Measurements from ENCODE around the gene S100A12. TPM values are rescaled to one million over a fixed set of nuclear protein-coding genes. Genes with fewer than 3 reads are reported as not detected.

S100A12 gene
- total RNA-seq, 1 donor from 2014 or later: not detected

DNA sequence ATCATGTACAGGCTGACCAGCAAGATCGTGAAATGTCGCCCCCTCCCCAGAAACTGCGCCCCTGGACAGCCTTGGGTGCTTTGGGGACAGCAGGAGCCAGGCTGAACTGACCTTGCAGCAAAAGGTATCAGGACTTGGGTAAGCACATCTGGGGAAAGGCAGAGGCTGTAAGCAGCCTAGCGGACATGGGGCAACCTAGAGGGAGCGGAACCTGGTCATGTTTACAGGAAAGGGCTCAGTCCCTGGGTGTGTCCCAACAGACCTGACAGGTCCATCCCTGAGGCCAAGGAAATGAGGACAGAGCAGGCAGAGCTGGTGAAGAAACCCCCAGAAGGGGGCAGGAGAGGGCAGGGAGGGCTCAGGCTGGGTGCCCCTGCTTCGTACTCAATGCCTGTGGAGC, 18.5 kb upstream of the S100A12 start:
- Histone ChIP-seq H3K36me3 (ENCODE audit: control insufficient read depth, insufficient read depth, low read length) (no peaks in the 10 kb centered on the region), H3K4me3 (ENCODE audit: low read depth, low read length) (no peak overlapping the region), H3K27me3 (ENCODE audit: control insufficient read depth, insufficient read depth, low read length) (peaks cover 2% of the 10 kb centered on the region)
- TF ChIP-seq, protein P1, sequence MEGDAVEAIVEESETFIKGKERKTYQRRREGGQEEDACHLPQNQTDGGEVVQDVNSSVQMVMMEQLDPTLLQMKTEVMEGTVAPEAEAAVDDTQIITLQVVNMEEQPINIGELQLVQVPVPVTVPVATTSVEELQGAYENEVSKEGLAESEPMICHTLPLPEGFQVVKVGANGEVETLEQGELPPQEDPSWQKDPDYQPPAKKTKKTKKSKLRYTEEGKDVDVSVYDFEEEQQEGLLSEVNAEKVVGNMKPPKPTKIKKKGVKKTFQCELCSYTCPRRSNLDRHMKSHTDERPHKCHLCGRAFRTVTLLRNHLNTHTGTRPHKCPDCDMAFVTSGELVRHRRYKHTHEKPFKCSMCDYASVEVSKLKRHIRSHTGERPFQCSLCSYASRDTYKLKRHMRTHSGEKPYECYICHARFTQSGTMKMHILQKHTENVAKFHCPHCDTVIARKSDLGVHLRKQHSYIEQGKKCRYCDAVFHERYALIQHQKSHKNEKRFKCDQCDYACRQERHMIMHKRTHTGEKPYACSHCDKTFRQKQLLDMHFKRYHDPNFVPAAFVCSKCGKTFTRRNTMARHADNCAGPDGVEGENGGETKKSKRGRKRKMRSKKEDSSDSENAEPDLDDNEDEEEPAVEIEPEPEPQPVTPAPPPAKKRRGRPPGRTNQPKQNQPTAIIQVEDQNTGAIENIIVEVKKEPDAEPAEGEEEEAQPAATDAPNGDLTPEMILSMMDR (IDR thresholded peaks at IDR 0.05; ENCODE audit: insufficient read depth, low read length, poor library complexity, severe bottlenecking): no peak
- no peak for DNase-seq (ENCODE audit: low read depth)

DNA sequence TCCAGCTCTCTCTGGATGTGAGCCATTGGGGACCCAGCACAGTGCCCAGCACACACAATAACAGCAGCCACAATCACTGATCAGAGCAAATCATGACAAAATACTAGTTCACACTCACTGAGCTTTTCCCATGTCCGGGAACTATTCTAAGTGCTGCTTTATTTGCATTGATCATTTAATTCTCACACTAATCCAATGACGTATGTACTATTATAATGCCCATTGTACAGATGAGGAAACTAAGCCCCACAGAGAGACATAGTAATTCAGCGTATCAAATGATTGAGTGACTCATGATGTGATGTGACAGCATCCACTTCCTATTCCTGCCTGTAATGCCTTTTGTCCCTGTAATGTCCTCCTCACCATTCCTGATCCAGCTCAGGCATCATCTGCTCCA, 17.4 kb upstream of the S100A12 start:
- no peaks in the 10 kb centered on the region for H3K36me3 ChIP-seq (ENCODE audit: control insufficient read depth, insufficient read depth, low read length)
- no peak overlapping the region for H3K4me3 ChIP-seq (ENCODE audit: low read depth, low read length)
- TF ChIP-seq, protein P1 (IDR thresholded peaks at IDR 0.05; ENCODE audit: insufficient read depth, low read length, poor library complexity, severe bottlenecking): no peak
- H3K27me3 ChIP-seq (ENCODE audit: control insufficient read depth, insufficient read depth, low read length): peaks cover 2% of the 10 kb centered on the region
- DNase-seq (ENCODE audit: low read depth): no peak

DNA sequence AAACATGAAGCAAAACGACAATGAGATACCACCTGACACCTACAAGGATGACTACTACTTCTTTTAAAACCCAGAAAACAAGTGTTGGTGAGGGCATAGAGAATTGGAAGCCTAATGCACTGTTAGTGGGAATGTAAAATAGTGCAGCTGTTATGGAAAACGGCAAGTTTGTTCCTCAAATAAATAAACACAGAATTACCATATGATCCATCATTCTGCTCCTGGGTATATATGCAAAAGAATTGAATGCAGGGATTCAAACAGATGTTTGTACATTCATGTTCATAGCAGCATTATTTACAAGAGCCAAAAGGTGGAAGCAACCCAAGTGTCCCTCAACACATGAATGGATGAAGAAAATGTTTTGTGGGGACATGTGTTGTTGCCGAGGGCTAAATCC, 16.8 kb upstream of the S100A12 start:
- TF ChIP-seq, protein P1 (IDR thresholded peaks at IDR 0.05; ENCODE audit: insufficient read depth, low read length, poor library complexity, severe bottlenecking): no peak
- Histone ChIP-seq H3K27me3 (ENCODE audit: control insufficient read depth, insufficient read depth, low read length) (peaks cover 2% of the 10 kb centered on the region), H3K4me3 (ENCODE audit: low read depth, low read length) (no peak overlapping the region), H3K36me3 (ENCODE audit: control insufficient read depth, insufficient read depth, low read length) (no peaks in the 10 kb centered on the region)
- DNase-seq (ENCODE audit: low read depth): no peak

DNA sequence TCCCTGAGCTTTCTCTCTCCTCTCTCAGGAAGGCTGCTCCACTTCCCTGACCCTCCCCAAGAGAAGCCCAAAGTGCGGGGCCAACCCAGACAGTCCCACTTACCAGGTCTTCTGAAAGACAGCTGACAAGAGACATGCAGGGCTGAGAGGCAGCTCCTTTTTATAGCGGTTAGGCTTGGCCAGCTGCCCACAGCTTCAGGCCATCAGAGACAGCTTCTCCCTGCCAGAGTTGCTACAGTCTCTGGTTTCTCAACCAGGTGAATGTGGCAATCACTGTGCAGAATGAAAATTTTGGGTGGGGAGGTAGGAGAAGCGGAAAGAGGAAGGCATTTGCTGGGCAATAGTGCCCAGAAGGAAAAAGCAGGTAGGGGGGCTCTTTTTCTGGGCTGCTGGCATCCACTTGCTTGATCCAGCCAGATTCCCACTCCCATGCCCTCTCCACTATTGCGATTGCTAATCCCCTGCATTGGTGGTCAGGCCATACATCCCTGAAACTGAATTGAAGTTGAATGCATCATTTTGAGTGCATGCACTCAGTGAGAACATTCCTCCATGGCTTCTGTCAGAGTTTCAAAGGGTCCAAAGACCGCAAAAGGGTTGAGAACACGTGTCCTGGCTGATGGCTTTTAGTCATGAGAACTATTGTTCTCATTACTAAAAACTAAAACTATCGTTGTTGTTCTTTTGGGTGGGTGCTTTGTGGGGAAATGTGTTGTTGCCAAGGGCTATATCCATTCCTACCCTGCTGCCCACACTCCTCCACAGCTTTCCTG, 15.7 kb upstream of the S100A12 start, which contains the start of gene S100A8:
TSS of gene S100A8 (minus strand) at position 136 of the 773 bp plus-strand sequence. CDS start 538 bp downstream, outside the sequence.
- DNase-seq (ENCODE audit: low read depth): no peak
- Histone ChIP-seq H3K27me3 (ENCODE audit: control insufficient read depth, insufficient read depth, low read length) (peaks cover 2% of the 10 kb centered on the region), H3K36me3 (ENCODE audit: control insufficient read depth, insufficient read depth, low read length) (no peaks in the 10 kb centered on the region), H3K4me3 (ENCODE audit: low read depth, low read length) (no peak within 1 kb of the TSS)
- TF ChIP-seq, protein P1 (IDR thresholded peaks at IDR 0.05; ENCODE audit: insufficient read depth, low read length, poor library complexity, severe bottlenecking): no peak

DNA sequence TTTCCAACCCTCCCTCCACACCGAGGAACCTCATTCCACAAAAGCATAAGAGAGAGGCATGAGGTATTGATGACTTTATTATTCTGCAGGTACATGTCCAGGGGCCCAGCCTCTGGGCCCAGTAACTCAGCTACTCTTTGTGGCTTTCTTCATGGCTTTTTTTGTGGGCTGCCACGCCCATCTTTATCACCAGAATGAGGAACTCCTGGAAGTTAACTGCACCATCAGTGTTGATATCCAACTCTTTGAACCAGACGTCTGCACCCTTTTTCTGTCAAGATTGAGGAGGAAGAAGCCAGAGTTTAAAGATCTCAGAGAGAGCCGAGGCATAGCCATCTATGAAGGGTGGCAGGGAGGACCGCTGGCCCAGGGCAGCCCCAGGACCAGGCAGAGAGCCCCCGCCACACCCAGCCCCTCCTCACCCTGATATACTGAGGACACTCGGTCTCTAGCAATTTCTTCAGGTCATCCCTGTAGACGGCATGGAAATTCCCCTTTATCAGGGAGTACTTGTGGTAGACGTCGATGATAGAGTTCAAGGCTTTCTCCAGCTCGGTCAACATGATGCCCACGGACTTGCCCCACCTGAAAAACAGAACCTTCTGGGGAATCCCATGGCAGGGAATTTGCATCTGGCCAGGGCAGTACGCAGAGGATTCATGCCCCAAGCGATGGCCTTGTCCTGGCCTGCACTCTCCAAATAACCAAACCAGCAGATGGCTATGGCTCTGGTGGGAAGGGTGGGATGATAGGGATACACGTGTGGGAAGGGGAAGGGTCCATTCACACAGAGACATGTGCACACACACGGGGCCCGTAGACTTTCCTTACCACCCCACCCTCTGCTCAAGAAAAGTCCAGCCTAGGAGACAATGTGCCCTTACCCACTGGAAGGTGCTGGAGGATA, 14.8 kb upstream of the S100A12 start:
- Histone ChIP-seq H3K36me3 (ENCODE audit: control insufficient read depth, insufficient read depth, low read length) (no peaks in the 10 kb centered on the region), H3K4me3 (ENCODE audit: low read depth, low read length) (no peak overlapping the region), H3K27me3 (ENCODE audit: control insufficient read depth, insufficient read depth, low read length) (peaks cover 2% of the 10 kb centered on the region)
- DNase-seq (ENCODE audit: low read depth): no peak
- TF ChIP-seq, protein P1 (IDR thresholded peaks at IDR 0.05; ENCODE audit: insufficient read depth, low read length, poor library complexity, severe bottlenecking): no peak
